Measurements from ENCODE around the gene MSANTD2.

The MSANTD2 gene

GRCh38 chr11:124753205-124753604 is 47.0 kb downstream of the MSANTD2 start:
- no peak for DNase-seq (ENCODE audit: low read depth)

GRCh38 chr11:124752471-124753102 is 47.6 kb downstream of the MSANTD2 start:
- peak; percentile 54 for DNase-seq (ENCODE audit: low read depth)

GRCh38 chr11:124751741-124752470 is 48.3 kb downstream of the MSANTD2 start, which contains the start of gene VSIG2:
TSS of gene VSIG2 (minus strand) at chr11:124752255. CDS start at chr11:124752137, 118 bp downstream.
- no peak for DNase-seq (ENCODE audit: low read depth)

- no peak for DNase-seq (ENCODE audit: low read depth)
Measured at GRCh38 chr11:124751391-124751740, 48.8 kb downstream of the MSANTD2 start.

- no peak for DNase-seq (ENCODE audit: low read depth)
Measured at GRCh38 chr11:124749912-124750311, 50.3 kb downstream of the MSANTD2 start.

- DNase-seq (ENCODE audit: low read depth) = no peak
Measured at GRCh38 chr11:124748481-124749343, 51.5 kb downstream of the MSANTD2 start.

GRCh38 chr11:124748100-124748418 is 52.1 kb downstream of the MSANTD2 start:
- no peak for DNase-seq (ENCODE audit: low read depth)

- no peak for DNase-seq (ENCODE audit: low read depth)
Measured at GRCh38 chr11:124747406-124748099, 52.7 kb downstream of the MSANTD2 start.

- DNase-seq (ENCODE audit: low read depth) = no peak
Measured at GRCh38 chr11:124746621-124747243, 53.5 kb downstream of the MSANTD2 start.

- DNase-seq (ENCODE audit: low read depth) = no peak
Measured at GRCh38 chr11:124745835-124746620, 54.2 kb downstream of the MSANTD2 start.

- DNase-seq (ENCODE audit: low read depth) = no peak
Measured at GRCh38 chr11:124745270-124745834, 54.9 kb downstream of the MSANTD2 start.

- DNase-seq (ENCODE audit: low read depth) = no peak
Measured at GRCh38 chr11:124743050-124743449, 57.2 kb downstream of the MSANTD2 start.

- no peak for DNase-seq (ENCODE audit: low read depth)
Measured at GRCh38 chr11:124742555-124742954, 57.7 kb downstream of the MSANTD2 start.

- DNase-seq (ENCODE audit: low read depth) = no peak
Measured at GRCh38 chr11:124740277-124740882, 59.8 kb downstream of the MSANTD2 start.

- DNase-seq (ENCODE audit: low read depth) = peak; percentile 87
Measured at GRCh38 chr11:124739479-124740276, 60.5 kb downstream of the MSANTD2 start, which contains the start of gene NRGN. TSS of gene NRGN (plus strand) at chr11:124739942. CDS start at chr11:124740085, 143 bp downstream.

- DNase-seq (ENCODE audit: low read depth) = no peak
Measured at GRCh38 chr11:124738713-124739478, 61.3 kb downstream of the MSANTD2 start.

- no peak for DNase-seq (ENCODE audit: low read depth)
Measured at GRCh38 chr11:124737638-124738305, 62.4 kb downstream of the MSANTD2 start.

GRCh38 chr11:124736736-124737135 is 63.5 kb downstream of the MSANTD2 start:
- DNase-seq (ENCODE audit: low read depth) = no peak
